Esophagus muscularis mucosa (tissue), 2 donors: ENCODE data around the gene COIL.

Source experiments
- EP300 ChIP-seq: sonication (generic); formaldehyde crosslinking; IDR thresholded peaks from one replicate; pipeline ENCODE4 v1.6.1; 2017; ENCODE audit warnings: antibody characterized with exemption
- POLR2A ChIP-seq: fragments of 450-650 bp; IDR thresholded peaks from one replicate; pipeline ENCODE4 v1.6.1; 2017; ENCODE audit warnings: antibody characterized with exemption, moderate library complexity, mild to moderate bottlenecking, low read depth

- TF ChIP-seq EP300: no peak
- TF ChIP-seq POLR2A: no peak
These were observed 27.0 kb downstream of the COIL start for GRCh38 chr17:56933868-56934267.
